SK-N-SH treated with all-trans-retinoic acid at 6 μM for 48 hours (cell line): Measurements from ENCODE around the gene SKA3.

Experiments
- ATAC-seq: fragments of 200-7000 bp; cut with Tn5 transposase; 3 replicates; pipeline ENCODE4 v1.9.1; 2020; ENCODE audit warnings: mild to moderate bottlenecking, moderate library complexity
- BACH2 ChIP-seq: fragments of 250-450 bp; sonication (Bioruptor Pico); IDR thresholded peaks from 2 replicates; pipeline ENCODE4 v1.9.0; 2021; ENCODE audit warnings: mild to moderate bottlenecking, borderline replicate concordance
- ESRRG ChIP-seq: fragments of 250-450 bp; sonication (Bioruptor Pico); IDR thresholded peaks from 2 replicates; pipeline ENCODE4 v1.6.1; 2021; ENCODE audit warnings: mild to moderate bottlenecking
- GLIS3 ChIP-seq: fragments of 250-450 bp; sonication (Bioruptor Pico); IDR thresholded peaks from 2 replicates; pipeline ENCODE4 v1.5.0; 2020; ENCODE audit warnings: mild to moderate bottlenecking, moderate library complexity
- ISL1 ChIP-seq: fragments of 250-450 bp; sonication (Bioruptor Pico); IDR thresholded peaks from 2 replicates; pipeline ENCODE4 v2.1.2; 2022; ENCODE audit warnings: mild to moderate bottlenecking, moderate library complexity
- OSR1 ChIP-seq: fragments of 250-450 bp; sonication (Bioruptor Pico); IDR thresholded peaks from 2 replicates; pipeline ENCODE4 v1.8.0; 2022; ENCODE audit warnings: moderate library complexity, mild to moderate bottlenecking, inconsistent platforms
- PATZ1 ChIP-seq: fragments of 250-450 bp; sonication (Bioruptor Pico); IDR thresholded peaks from 2 replicates; pipeline ENCODE4 v1.8.0; 2020; ENCODE audit warnings: mild to moderate bottlenecking, moderate library complexity, borderline replicate concordance
- POU6F1 ChIP-seq: fragments of 250-450 bp; sonication (Bioruptor Pico); IDR thresholded peaks from 2 replicates; pipeline ENCODE4 v1.8.0; 2021; ENCODE audit warnings: low read depth, mild to moderate bottlenecking, moderate library complexity, borderline replicate concordance
- PPARA ChIP-seq: fragments of 250-450 bp; sonication (Bioruptor Pico); IDR thresholded peaks from 2 replicates; pipeline ENCODE4 v1.5.0; 2020; ENCODE audit warnings: mild to moderate bottlenecking, borderline replicate concordance
- SNAI2 ChIP-seq: fragments of 250-450 bp; sonication (Bioruptor Pico); IDR thresholded peaks from 2 replicates; pipeline ENCODE4 v1.5.0; 2020; ENCODE audit warnings: mild to moderate bottlenecking, moderate library complexity
- TCF4 ChIP-seq: fragments of 250-450 bp; sonication (Bioruptor Pico); IDR thresholded peaks from 2 replicates; pipeline ENCODE4 v1.8.0; 2021; ENCODE audit warnings: mild to moderate bottlenecking, moderate library complexity, borderline replicate concordance
- TOX ChIP-seq: fragments of 250-450 bp; sonication (Bioruptor Pico); IDR thresholded peaks from 2 replicates; pipeline ENCODE4 v1.8.0; 2021; ENCODE audit warnings: mild to moderate bottlenecking, moderate library complexity, borderline replicate concordance
- ZC3H10 ChIP-seq: fragments of 250-450 bp; sonication (Bioruptor Pico); IDR thresholded peaks from 2 replicates; pipeline ENCODE4 v1.5.1; 2021; ENCODE audit warnings: mild to moderate bottlenecking, moderate library complexity
- ZFP3 ChIP-seq: fragments of 250-450 bp; sonication (Bioruptor Pico); IDR thresholded peaks from 2 replicates; pipeline ENCODE4 v1.5.0; 2020; ENCODE audit warnings: mild to moderate bottlenecking, moderate library complexity
- ZFP30 ChIP-seq: fragments of 450-650 bp; formaldehyde crosslinking; IDR thresholded peaks from 2 replicates; pipeline ENCODE4 v1.5.0; 2022; ENCODE audit warnings: mild to moderate bottlenecking, moderate library complexity
- ZNF8 ChIP-seq: fragments of 450-650 bp; formaldehyde crosslinking; IDR thresholded peaks from 2 replicates; pipeline ENCODE4 v1.5.0; 2020; ENCODE audit warnings: mild to moderate bottlenecking, moderate library complexity
- TF ChIP-seq, protein P1 (sequence below): fragments of 250-450 bp; sonication (Bioruptor Pico); IDR thresholded peaks from 2 replicates; pipeline ENCODE4 v1.5.1; 2020; ENCODE audit warnings: low read depth, mild to moderate bottlenecking, moderate library complexity
- TF ChIP-seq, protein P2 (sequence below): fragments of 250-450 bp; sonication (Bioruptor Pico); IDR thresholded peaks from 2 replicates; pipeline ENCODE4 v1.5.0; 2020; ENCODE audit warnings: mild to moderate bottlenecking, moderate library complexity
- TF ChIP-seq, protein P3 (sequence below): fragments of 250-450 bp; sonication (Bioruptor Pico); IDR thresholded peaks from 2 replicates; pipeline ENCODE4 v1.5.1; 2021; ENCODE audit warnings: mild to moderate bottlenecking, moderate library complexity

Gene SKA3

GRCh38 chr13:21150013-21150412 is 26.3 kb downstream of the SKA3 start (continued):
- TF ChIP-seq ESRRG (CRISPR knock-in tag), result no peak
- no peak for TF ChIP-seq ZNF8 (CRISPR knock-in tag)
- TF ChIP-seq ZC3H10 (CRISPR knock-in tag), result no peak
- no peak for TF ChIP-seq POU6F1 (CRISPR knock-in tag)
- no peak for TF ChIP-seq ZFP30 (CRISPR knock-in tag)
- TF ChIP-seq BACH2 (CRISPR knock-in tag), result no peak
- no peak for TF ChIP-seq PPARA (CRISPR knock-in tag)

GRCh38 chr13:21149568-21149967 is 26.8 kb downstream of the SKA3 start:
- TF ChIP-seq ZNF8 (CRISPR knock-in tag) (no peak), OSR1 (CRISPR knock-in tag) (no peak), ZC3H10 (CRISPR knock-in tag) (no peak), PATZ1 (no peak), POU6F1 (CRISPR knock-in tag) (no peak), ZFP3 (no peak), ZFP30 (CRISPR knock-in tag) (no peak), TCF4 (CRISPR knock-in tag) (no peak)
- TF ChIP-seq, protein P1, sequence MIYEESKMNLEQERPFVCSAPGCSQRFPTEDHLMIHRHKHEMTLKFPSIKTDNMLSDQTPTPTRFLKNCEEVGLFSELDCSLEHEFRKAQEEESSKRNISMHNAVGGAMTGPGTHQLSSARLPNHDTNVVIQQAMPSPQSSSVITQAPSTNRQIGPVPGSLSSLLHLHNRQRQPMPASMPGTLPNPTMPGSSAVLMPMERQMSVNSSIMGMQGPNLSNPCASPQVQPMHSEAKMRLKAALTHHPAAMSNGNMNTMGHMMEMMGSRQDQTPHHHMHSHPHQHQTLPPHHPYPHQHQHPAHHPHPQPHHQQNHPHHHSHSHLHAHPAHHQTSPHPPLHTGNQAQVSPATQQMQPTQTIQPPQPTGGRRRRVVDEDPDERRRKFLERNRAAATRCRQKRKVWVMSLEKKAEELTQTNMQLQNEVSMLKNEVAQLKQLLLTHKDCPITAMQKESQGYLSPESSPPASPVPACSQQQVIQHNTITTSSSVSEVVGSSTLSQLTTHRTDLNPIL, result no peak
- peak; percentile 52 for ATAC-seq

DNA sequence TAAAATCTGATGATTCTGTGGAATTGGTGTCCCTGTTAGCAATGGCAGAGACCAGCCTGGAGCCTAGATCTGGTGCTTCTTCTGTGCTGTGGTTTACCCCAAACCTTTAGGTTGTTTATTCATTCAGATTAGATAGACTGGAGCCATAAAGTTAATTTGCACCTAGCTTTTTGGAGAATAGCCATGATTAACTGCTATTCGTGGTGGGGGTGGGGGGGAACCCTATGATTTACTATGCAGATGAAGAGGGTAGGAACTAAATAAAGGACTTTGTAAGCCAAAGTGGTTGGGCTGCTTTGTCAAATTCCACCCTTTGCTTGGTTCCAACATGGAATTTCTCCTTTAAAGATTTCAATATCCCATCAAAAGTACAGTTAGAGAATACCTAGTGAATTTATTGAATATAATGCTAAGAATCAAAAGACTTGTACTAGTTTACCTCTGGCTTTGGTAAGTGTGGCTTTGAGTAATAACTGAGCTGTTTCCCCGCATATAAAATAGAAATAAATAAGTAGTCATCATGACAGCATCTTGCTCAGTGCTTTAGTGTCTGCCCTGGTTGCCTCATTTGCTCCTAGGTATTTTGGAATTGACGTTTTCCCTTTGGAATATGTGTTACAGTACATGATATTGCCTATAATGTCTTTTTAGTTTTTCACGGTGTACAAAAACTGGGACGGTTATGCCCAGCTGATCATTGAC is 27.6 kb downstream of the SKA3 start:
- TF ChIP-seq ZC3H10 (CRISPR knock-in tag) (no peak), ISL1 (no peak), OSR1 (CRISPR knock-in tag) (no peak), GLIS3 (no peak), ESRRG (CRISPR knock-in tag) (no peak), PPARA (CRISPR knock-in tag) (no peak), BACH2 (CRISPR knock-in tag) (no peak), TOX (no peak), ZNF8 (CRISPR knock-in tag) (no peak), TCF4 (CRISPR knock-in tag) (no peak), PATZ1 (no peak), ZFP30 (CRISPR knock-in tag) (no peak), SNAI2 (CRISPR knock-in tag) (no peak), ZFP3 (no peak)
- TF ChIP-seq, protein P2, sequence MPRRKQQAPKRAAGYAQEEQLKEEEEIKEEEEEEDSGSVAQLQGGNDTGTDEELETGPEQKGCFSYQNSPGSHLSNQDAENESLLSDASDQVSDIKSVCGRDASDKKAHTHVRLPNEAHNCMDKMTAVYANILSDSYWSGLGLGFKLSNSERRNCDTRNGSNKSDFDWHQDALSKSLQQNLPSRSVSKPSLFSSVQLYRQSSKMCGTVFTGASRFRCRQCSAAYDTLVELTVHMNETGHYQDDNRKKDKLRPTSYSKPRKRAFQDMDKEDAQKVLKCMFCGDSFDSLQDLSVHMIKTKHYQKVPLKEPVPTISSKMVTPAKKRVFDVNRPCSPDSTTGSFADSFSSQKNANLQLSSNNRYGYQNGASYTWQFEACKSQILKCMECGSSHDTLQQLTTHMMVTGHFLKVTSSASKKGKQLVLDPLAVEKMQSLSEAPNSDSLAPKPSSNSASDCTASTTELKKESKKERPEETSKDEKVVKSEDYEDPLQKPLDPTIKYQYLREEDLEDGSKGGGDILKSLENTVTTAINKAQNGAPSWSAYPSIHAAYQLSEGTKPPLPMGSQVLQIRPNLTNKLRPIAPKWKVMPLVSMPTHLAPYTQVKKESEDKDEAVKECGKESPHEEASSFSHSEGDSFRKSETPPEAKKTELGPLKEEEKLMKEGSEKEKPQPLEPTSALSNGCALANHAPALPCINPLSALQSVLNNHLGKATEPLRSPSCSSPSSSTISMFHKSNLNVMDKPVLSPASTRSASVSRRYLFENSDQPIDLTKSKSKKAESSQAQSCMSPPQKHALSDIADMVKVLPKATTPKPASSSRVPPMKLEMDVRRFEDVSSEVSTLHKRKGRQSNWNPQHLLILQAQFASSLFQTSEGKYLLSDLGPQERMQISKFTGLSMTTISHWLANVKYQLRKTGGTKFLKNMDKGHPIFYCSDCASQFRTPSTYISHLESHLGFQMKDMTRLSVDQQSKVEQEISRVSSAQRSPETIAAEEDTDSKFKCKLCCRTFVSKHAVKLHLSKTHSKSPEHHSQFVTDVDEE (CRISPR knock-in tag), result no peak
- TF ChIP-seq, protein P3, sequence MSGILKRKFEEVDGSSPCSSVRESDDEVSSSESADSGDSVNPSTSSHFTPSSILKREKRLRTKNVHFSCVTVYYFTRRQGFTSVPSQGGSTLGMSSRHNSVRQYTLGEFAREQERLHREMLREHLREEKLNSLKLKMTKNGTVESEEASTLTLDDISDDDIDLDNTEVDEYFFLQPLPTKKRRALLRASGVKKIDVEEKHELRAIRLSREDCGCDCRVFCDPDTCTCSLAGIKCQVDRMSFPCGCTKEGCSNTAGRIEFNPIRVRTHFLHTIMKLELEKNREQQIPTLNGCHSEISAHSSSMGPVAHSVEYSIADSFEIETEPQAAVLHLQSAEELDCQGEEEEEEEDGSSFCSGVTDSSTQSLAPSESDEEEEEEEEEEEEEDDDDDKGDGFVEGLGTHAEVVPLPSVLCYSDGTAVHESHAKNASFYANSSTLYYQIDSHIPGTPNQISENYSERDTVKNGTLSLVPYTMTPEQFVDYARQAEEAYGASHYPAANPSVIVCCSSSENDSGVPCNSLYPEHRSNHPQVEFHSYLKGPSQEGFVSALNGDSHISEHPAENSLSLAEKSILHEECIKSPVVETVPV (CRISPR knock-in tag), result no peak
- no peak for ATAC-seq
